ENCODE measurements around the gene VWA8. TPM values are rescaled to one million over a fixed set of nuclear protein-coding genes. Genes with fewer than 3 reads are reported as not detected.

Gene VWA8
- total and polyA plus RNA-seq, 4 donors: 7.1 to 50.3 (median 12.4) TPM

- 99% methylated on average over 7 of the region's 7 CpGs for WGBS
- no peak for TF ChIP-seq JUND (IDR thresholded peaks at IDR 0.05)
- Histone ChIP-seq H3K9me3 (ENCODE audit: control insufficient read depth in 4 of 4, low read length in 3 of 4) (no peaks in the 10 kb centered on the region), H3K27me3 (ENCODE audit: control insufficient read depth in 4 of 4, insufficient read depth in 4 of 4, low read length in 3 of 4) (no peaks in the 10 kb centered on the region), H3K27ac (ENCODE audit: low read depth in 1 of 2, low read length in 2 of 2) (no peak overlapping the region), H3K4me1 (ENCODE audit: control insufficient read depth in 4 of 4, insufficient read depth in 4 of 4, low read length in 3 of 4) (no peaks in the 10 kb centered on the region), H3K4me3 (ENCODE audit: low read depth in 1 of 3, low read length in 3 of 3) (no peak overlapping the region), H3K36me3 (ENCODE audit: control insufficient read depth in 4 of 4, insufficient read depth in 3 of 4, low read depth in 1 of 4, low read length in 3 of 4) (peaks cover 3 to 15% (median 7%) of the 10 kb centered on the region in 4 donors), H3K9ac (ENCODE audit: low read depth in 1 of 2, low read length in 2 of 2) (no peak overlapping the region)
- no peak for DNase-seq (ENCODE audit: low spot score)
Measured at GRCh38 chr13:41833201-41833600, 127.7 kb downstream of the VWA8 start.

GRCh38 chr13:41827507-41828213, 133.2 kb downstream of the VWA8 start:
- Histone ChIP-seq H3K4me1 (ENCODE audit: control insufficient read depth in 4 of 4, insufficient read depth in 4 of 4, low read length in 3 of 4) (peaks cover 0 to 4% (median 0%) of the 10 kb centered on the region in 4 donors), H3K27me3 (ENCODE audit: control insufficient read depth in 4 of 4, insufficient read depth in 4 of 4, low read length in 3 of 4) (no peaks in the 10 kb centered on the region), H3K4me3 (ENCODE audit: low read depth in 1 of 3, low read length in 3 of 3) (no peak overlapping the region), H3K36me3 (ENCODE audit: control insufficient read depth in 4 of 4, insufficient read depth in 3 of 4, low read depth in 1 of 4, low read length in 3 of 4) (peaks cover 0 to 12% (median 4%) of the 10 kb centered on the region in 4 donors), H3K27ac (ENCODE audit: low read depth in 1 of 2, low read length in 2 of 2) (peak overlapping the region; percentile 63 to 66), H3K9me3 (ENCODE audit: control insufficient read depth in 4 of 4, low read length in 3 of 4) (no peaks in the 10 kb centered on the region), H3K9ac (ENCODE audit: low read depth in 1 of 2, low read length in 2 of 2) (no peak overlapping the region)
- no peak for DNase-seq (ENCODE audit: low spot score)
- TF ChIP-seq RAD21 (IDR thresholded peaks at IDR 0.05) (peak; percentile 25 to 31), JUND (IDR thresholded peaks at IDR 0.05) (peak in 1 of 2 donors; percentile 70), YY1 (IDR thresholded peaks at IDR 0.05) (no peak), CTCF (IDR thresholded peaks at IDR 0.05; ENCODE audit: low read depth, low read length, missing input control) (no peak), FOXA2 (IDR thresholded peaks at IDR 0.05) (no peak), SP1 (IDR thresholded peaks at IDR 0.05) (no peak), MAX (IDR thresholded peaks at IDR 0.05) (no peak), RXRA (IDR thresholded peaks at IDR 0.05) (peak; percentile 7 to 58), REST (IDR thresholded peaks at IDR 0.05) (no peak), GABPA (IDR thresholded peaks at IDR 0.05 in 1 of 2, conservative IDR thresholded peaks at IDR 0.05 in 1 of 2) (no peak), HNF4G (IDR thresholded peaks at IDR 0.05) (no peak), NR2F2 (IDR thresholded peaks at IDR 0.05) (no peak), HNF4A (conservative IDR thresholded peaks at IDR 0.05) (peak in 1 of 2 donors; percentile 55), FOXA1 (IDR thresholded peaks at IDR 0.05) (no peak), TAF1 (conservative IDR thresholded peaks at IDR 0.05) (no peak)
- TF ChIP-seq, protein P1, sequence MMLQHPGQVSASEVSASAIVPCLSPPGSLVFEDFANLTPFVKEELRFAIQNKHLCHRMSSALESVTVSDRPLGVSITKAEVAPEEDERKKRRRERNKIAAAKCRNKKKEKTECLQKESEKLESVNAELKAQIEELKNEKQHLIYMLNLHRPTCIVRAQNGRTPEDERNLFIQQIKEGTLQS (IDR thresholded peaks at IDR 0.05): no peak
- TF ChIP-seq, protein P2, sequence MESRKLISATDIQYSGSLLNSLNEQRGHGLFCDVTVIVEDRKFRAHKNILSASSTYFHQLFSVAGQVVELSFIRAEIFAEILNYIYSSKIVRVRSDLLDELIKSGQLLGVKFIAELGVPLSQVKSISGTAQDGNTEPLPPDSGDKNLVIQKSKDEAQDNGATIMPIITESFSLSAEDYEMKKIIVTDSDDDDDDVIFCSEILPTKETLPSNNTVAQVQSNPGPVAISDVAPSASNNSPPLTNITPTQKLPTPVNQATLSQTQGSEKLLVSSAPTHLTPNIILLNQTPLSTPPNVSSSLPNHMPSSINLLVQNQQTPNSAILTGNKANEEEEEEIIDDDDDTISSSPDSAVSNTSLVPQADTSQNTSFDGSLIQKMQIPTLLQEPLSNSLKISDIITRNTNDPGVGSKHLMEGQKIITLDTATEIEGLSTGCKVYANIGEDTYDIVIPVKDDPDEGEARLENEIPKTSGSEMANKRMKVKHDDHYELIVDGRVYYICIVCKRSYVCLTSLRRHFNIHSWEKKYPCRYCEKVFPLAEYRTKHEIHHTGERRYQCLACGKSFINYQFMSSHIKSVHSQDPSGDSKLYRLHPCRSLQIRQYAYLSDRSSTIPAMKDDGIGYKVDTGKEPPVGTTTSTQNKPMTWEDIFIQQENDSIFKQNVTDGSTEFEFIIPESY (IDR thresholded peaks at IDR 0.05): no peak
- WGBS: 53% methylated on average over 5 of the region's 5 CpGs
